HG03025 (cell line): ENCODE measurements around the gene CYP2F1.
"Not testable (repeated sequence)": the region's sequence is repeated elsewhere in the genome, so short reads cannot be mapped to it uniquely, and the experiment has no call there.

Experiments
- ATAC-seq: cut with Tn5 transposase; IDR thresholded peaks from one replicate; pipeline ENCODE4 v1.9.1; 2021; ENCODE audit warnings: mild to moderate bottlenecking, moderate library complexity; ENCODE audit not compliant: unreplicated experiment, low FRiP score

CYP2F1 gene

GRCh38 chr19:41114132-41114531 is at the start of gene CYP2F1:
Gene CYP2F1 (plus strand): TSS chr19:41114432. CDS start chr19:41116189, 1,757 bp downstream.
- ATAC-seq = no peak

- ATAC-seq = no peak
Measured at GRCh38 chr19:41064974-41065569, 49.2 kb upstream of the CYP2F1 start.

GRCh38 chr19:41076286-41076685 is 37.9 kb upstream of the CYP2F1 start:
- no peak for ATAC-seq

- ATAC-seq = no peak
Measured at GRCh38 chr19:41083516-41083915, 30.7 kb upstream of the CYP2F1 start.

- no peak for ATAC-seq
Measured at GRCh38 chr19:41085748-41086415, 28.4 kb upstream of the CYP2F1 start.

- ATAC-seq = no peak
Measured at GRCh38 chr19:41088151-41088550, 26.1 kb upstream of the CYP2F1 start, which contains the start of gene CYP2A13. Gene CYP2A13 (plus strand): TSS chr19:41088451. CDS start chr19:41088472, 21 bp downstream.

- ATAC-seq = no peak
Measured at GRCh38 chr19:41089959-41090358, 24.3 kb upstream of the CYP2F1 start.

GRCh38 chr19:41095703-41096102 is 18.5 kb upstream of the CYP2F1 start:
- ATAC-seq = no peak

GRCh38 chr19:41096353-41096752 is 17.9 kb upstream of the CYP2F1 start:
- ATAC-seq = no peak

- ATAC-seq = no peak
Measured at GRCh38 chr19:41097302-41097701, 16.9 kb upstream of the CYP2F1 start.

GRCh38 chr19:41098762-41099161 is 15.5 kb upstream of the CYP2F1 start:
- ATAC-seq = no peak

- not testable (repeated sequence) for ATAC-seq
Measured at GRCh38 chr19:41102210-41102609, 12.0 kb upstream of the CYP2F1 start.

GRCh38 chr19:41106177-41106576 is 8.1 kb upstream of the CYP2F1 start:
- ATAC-seq = no peak

- no peak for ATAC-seq
Measured at GRCh38 chr19:41111296-41111695, 2.9 kb upstream of the CYP2F1 start.

GRCh38 chr19:41111750-41112295 is 2.4 kb upstream of the CYP2F1 start:
- no peak for ATAC-seq

- ATAC-seq = no peak
Measured at GRCh38 chr19:41112728-41113290, 1.4 kb upstream of the CYP2F1 start.

GRCh38 chr19:41116261-41116660 is 2.0 kb downstream of the CYP2F1 start:
- no peak for ATAC-seq

GRCh38 chr19:41120929-41121911 is 7.0 kb downstream of the CYP2F1 start:
- ATAC-seq = not testable (repeated sequence)

GRCh38 chr19:41122846-41123245 is 8.6 kb downstream of the CYP2F1 start:
- not testable (repeated sequence) for ATAC-seq

- no peak for ATAC-seq
Measured at GRCh38 chr19:41123716-41124294, 9.6 kb downstream of the CYP2F1 start.
